ENCODE measurements around the gene MST1.

MST1 gene

GRCh38 chr3:49689046-49689907 is at the start of gene MST1, which contains the start of gene RNF123:
MST1 (minus strand) TSS chr3:49689474; CDS start chr3:49688691, 783 bp downstream.
RNF123 (plus strand) TSS chr3:49689557; CDS start chr3:49691166, 1,609 bp downstream.
- DNase-seq (ENCODE audit: low read depth), result peak; percentile 80

GRCh38 chr3:49738067-49738713 is 48.9 kb upstream of the MST1 start:
- DNase-seq (ENCODE audit: low read depth), result no peak

- no peak for DNase-seq (ENCODE audit: low read depth)
Measured at GRCh38 chr3:49734752-49735151, 45.5 kb upstream of the MST1 start.

- DNase-seq (ENCODE audit: low read depth), result no peak
Measured at GRCh38 chr3:49733551-49733950, 44.3 kb upstream of the MST1 start.

GRCh38 chr3:49732597-49732996 is 43.3 kb upstream of the MST1 start:
- DNase-seq (ENCODE audit: low read depth), result no peak

GRCh38 chr3:49729966-49730609 is 40.8 kb upstream of the MST1 start:
- no peak for DNase-seq (ENCODE audit: low read depth)

DNA sequence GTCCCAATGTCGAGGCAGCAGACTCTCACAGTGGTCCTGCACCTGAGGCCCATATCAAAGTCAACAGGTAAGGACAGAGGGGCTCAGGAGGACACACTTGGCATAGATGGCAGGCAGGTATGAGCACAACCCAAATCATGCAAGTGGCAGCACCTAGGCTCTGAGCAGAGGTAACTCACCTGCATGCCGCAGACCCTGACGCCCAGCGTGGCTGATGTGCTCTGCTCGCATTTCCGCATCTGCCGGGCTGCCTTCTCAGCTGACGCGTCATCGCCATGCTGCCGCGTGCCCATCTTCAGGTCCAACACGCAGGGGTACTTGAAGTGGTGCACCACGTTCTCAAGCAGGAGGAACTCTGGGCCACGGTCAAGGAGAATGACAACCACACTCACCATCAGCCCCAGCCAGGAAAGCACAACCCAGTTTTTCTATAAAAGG is 38.7 kb upstream of the MST1 start:
- DNase-seq (ENCODE audit: low read depth), result no peak

DNA sequence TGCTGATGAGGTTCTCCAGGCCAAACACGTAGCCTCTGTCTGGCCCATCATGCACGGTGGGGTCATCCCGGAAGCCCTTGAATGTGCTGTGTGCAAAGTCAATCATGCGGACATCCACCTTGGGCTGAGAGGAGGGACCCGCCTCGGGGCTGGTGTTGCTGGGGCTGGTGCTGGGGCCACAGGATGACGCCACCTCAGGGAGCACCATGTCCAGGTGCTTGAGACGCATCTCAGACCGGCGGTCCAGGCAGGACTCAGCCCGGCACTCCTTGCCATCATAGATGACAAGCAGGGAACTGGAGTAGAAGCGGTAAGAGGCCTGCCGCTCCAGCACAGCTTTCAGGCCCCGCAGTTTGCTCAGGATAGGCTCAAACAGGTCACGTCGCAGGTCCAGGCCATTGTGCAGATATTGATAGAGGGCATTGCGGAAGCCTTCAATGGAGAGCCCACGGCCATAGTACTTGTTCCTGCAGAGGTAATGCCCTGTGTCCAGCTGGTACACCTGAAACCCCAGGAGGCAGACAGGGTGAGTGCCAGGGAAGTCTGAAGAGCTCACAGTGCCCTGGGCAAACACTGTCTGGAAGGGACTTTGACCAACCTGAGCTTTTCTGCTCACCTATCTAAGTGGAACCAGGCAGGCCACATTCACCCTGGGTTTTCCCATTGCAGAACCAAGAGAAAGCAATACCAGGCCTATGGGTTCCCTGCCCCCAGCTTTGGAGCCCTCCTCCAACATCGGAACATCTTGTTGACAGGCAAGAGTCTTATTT is 38.1 kb upstream of the MST1 start:
- no peak for DNase-seq (ENCODE audit: low read depth)

- DNase-seq (ENCODE audit: low read depth), result no peak
Measured at GRCh38 chr3:49725906-49726681, 36.8 kb upstream of the MST1 start.

DNA sequence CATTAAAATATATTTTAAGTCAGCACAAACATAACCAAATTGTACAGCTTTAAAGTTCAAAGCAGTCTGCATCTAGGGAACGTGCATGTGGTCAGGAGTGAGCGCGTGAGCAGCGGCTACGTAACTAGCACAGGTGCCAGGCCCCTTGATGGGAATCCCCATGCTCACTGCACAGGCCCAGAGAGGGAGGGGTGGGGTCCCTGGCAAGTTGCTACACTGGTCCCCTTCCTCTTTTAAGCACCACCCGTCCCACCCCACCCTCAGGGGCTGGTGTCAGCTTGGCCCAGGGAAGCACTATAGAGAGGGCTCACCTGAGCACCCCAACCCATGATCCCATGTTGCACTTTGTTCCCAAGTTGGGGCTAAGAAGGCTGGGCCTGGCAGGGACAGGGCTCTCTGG is 35.3 kb upstream of the MST1 start:
- no peak for DNase-seq (ENCODE audit: low read depth)

GRCh38 chr3:49723628-49724551 is 34.6 kb upstream of the MST1 start, which contains the start of gene GMPPB:
GMPPB (minus strand) TSS chr3:49723951; CDS start chr3:49723726, 225 bp downstream.
- peak; percentile 95 for DNase-seq (ENCODE audit: low read depth)

DNA sequence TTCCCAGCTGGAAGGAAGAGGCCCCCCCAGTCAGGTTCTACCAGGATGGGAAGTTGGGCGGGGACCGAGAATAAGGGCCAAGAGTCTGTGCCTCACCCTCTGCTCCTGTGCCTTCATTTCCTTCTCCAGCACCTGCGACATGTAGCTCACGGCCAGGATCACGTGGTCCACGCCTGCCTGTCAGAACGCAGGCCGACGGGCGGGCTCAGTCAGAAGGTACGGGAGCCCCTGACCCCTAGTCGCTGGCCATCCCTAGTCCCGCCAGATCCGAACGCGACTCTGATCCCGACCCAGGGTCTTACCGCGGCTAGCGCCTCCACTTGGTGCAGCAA is 34.0 kb upstream of the MST1 start:
- DNase-seq (ENCODE audit: low read depth), result no peak

- DNase-seq (ENCODE audit: low read depth), result no peak
Measured at GRCh38 chr3:49722896-49723295, 33.6 kb upstream of the MST1 start.

DNA sequence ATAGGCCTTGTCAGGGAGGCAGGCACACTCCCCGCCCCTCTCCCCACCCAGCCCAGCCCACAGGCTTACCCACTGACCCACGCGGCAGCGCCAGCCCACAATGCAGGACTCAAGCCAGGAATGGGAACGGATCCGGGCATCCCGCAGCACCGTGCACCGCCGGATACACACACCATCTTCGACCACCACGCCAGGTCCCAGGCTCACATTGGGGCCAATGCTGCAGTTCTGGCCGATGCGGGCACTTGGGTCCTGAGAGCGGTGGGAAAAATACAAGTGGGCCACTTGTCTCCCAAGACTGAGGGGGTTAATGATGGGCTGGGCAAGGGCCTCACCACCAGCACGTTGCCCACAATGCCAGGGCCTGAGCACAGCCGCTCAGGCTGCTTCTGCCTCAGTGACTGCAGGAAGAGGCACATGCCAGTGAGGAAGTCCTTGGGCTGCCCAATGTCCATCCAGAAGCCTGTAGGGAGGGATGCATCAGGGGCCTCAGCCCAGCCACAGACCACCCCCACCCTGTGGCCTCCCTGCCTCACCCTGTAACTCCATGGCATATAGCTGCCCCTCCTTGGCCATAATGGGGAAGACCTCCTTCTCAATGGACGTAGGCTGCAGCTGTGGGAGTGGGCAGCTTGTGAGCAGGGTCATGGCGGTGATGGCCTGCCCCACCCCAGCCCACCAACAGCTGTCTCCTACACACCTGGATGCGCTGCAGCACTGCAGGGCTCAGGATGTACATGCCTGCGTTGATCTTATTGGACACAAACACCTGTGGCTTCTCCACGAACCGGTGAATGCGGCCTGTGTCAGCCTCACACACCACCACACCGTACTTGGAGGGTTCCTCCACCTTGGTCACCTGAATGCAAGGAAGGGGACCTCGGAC is 32.9 kb upstream of the MST1 start:
- no peak for DNase-seq (ENCODE audit: low read depth)

- no peak for DNase-seq (ENCODE audit: low read depth)
Measured at GRCh38 chr3:49721596-49721895, 32.3 kb upstream of the MST1 start.

GRCh38 chr3:49720855-49721595 is 31.8 kb upstream of the MST1 start:
- no peak for DNase-seq (ENCODE audit: low read depth)

DNA sequence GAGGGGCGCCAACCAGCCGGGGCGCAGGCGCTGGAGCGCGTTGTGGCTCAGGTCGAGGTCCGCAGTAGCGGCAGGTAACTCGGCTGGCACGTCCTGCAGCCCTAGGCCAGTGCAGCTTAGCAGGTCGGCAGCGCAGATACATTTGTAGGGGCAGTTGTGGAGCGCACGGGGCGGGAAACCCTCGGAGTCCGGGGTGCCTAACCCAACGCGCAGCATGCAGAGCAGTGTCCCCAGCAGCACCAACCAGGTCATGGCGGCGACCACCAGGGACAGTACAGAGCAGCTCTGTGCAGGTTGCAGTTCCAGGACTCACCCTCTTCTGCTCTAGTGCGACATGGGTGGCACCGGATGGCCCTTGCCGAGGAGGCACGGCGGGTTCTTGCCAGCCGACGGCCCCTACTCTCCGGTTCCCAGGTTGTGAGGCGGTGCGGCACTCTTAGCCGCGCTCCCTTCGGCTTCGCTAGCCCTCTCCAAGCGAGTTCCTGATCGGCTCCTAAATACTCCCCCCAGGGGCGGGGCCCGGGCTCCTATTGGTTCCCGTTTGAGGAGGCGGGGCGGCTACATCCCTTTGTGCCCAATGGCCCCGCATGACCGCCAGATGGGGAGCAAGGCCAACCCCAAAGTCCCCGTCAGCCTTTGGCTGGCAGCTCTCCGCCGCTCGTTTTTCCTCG is 30.1 kb upstream of the MST1 start, which contains the start of gene AMIGO3:
TSS of gene AMIGO3 (minus strand) at position 471 of the 671 bp plus-strand sequence. CDS start at position 252, 219 bp downstream.
- peak; percentile 91 for DNase-seq (ENCODE audit: low read depth)

DNA sequence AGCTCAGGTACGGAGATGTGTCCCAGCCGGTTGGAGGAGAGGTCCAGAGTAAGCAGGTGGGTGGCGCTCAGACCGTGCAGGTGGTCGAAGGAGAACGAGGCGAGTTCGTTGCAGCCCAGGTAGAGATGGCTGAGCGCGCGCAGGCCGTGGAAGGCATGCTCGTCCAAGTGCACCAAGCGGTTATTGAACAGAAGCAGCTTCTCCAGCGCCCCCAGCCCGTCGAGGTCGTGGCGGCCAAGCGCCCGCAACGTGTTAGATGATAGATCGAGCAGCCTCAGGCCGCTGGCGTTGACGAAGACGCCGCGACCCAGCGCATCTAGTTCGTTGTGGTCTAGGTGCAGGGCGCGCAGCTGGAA is 29.6 kb upstream of the MST1 start:
- no peak for DNase-seq (ENCODE audit: low read depth)

Data from stromal cell of bone marrow (primary cell).